Activated T-helper 1 cell treated with anti-CD3 and anti-CD28 coated beads, Interleukin-2, amount 50 U/mL, for 16 hours (primary cell): Measurements from ENCODE around the gene A2M.

ENCODE experiments used
- DNase-seq, 2 donors: peaks; one replicate each; pipeline ENCODE4 v3.0.0-alpha.2; 2020; ENCODE audit warnings: low read depth in 1 of 2, low spot score in 1 of 2

A2M gene

DNA sequence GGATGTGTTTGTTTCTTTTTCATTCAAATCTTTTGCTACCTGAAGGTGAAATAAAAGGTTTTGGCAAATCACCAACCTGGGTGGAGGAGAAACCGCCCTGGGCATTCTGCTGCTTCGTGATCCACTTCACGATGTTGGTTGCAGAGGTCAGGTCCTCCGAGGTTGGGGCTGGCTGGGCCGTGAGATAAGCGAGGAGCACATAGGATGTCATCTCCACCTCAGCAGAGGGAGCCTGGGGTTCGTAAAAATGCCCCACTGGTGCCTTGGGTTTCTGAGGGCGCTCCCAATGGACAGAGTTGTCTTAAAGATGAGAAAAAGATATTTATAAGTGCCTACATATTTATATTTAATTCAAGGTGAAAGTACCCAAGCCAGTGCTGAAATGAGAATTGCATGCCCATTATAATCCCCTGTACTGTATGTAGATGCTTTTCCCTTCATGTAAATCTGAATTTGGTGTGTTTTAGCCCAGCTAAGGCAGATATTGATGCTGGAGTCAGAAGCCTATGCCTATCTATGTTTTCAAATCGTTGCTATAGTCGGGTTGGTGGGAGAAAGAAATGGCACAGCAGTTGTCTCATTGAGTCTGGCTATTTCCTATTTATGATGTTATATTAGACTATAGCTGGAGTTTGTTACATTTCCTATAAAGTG, 41.1 kb downstream of the A2M start:
- no peak for DNase-seq

DNA sequence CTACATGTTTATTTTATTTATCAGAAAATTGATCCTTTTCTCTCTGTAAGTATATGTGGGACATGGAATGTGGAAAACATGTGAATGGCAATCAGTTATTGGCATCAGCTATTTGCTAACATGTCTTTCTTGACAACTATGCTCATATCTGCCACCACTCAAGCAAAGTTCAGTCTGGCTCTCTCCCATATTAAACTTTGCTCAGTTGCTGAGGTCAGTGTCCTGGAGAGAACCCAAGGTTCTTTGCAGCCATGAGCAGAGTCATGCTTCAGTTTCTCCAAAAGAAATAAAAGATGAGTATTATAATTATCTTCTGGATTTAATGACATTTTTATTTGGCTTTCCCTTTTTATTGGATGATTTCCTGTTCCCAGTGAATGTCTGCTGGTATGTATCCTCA, 42.6 kb downstream of the A2M start:
- DNase-seq, result no peak

DNA sequence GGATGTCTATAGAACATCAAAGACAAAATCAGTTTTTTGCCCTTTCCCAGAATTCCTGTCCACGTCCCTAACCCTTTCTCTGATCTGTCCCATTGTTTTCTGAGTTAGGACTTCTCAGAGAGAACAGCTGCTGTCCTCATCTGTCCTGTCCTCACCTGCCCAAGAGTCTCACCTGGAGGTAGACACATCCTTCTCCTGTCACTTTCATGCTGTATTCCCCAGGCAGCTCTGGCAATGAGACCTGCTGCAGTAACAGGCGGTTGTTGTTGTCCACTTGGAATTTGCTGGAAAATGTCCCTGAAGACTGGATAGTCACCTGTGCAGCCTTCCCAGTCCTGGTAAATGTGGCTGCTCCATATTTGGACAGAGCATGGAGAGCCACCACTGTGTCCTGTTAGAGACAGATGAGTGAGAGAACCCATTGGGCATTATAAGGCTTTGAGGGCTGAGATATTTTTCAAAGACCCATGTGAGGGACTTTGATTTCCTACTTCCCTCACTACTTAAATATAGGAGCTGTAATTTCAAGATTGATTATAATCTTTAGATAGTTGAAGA, 43.2 kb downstream of the A2M start:
- DNase-seq, result no peak

DNA sequence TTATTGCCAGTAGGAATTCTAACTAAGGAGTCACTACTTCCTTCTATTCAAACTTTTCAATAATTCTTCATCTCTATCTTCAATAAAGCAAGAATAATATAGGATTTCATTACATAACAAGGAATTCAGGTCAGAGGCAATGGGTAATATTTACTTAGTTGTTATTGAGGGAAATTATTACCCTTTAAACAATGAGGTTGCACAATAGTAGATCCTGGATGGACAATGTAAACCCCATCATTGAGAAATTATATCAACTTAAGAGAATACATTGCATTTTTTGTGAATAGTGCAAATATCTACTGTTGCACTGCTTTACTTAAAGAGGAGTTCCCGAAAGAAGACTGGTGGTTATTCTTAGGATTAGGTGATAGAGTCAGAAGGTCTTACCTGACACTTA, 43.8 kb downstream of the A2M start:
- no peak for DNase-seq

DNA sequence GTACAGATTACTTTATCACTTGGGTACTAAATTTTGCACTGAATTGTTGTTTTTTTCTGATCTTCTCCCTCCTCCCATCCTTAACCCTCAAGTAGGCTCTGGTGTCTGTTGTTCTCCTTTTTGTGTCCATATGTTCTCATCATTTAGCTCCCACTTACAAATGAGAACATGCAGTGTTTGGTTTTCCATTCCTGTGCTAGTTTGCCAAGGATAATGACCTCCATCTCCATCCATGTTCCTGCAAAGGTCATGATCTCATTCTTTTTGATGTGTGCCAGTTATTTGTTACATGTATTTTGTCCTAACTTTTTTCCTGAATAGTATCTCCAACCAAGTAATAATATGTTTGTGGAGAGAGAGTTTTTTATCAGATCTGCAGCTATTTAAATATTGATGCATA, 44.2 kb downstream of the A2M start:
- no peak for DNase-seq

DNA sequence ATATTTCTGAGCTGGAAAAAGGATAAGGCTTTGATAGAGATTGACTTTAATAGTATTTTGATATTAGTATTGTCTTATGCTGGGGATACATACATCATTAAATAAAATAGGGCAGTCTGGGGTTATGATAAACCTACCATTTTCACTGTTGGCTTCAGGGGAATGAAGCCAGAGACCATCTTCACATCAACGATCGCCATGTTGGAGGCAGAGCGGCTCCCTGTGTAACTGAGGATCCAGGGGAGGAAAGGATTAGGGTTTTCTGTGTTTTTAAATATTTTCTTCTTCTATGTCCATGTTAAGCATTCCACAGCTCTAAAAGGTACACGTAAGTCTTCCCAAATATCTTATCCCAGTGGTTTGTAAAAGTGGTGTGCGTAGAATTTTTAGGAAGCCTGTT, 45.4 kb downstream of the A2M start:
- DNase-seq, result no peak

DNA sequence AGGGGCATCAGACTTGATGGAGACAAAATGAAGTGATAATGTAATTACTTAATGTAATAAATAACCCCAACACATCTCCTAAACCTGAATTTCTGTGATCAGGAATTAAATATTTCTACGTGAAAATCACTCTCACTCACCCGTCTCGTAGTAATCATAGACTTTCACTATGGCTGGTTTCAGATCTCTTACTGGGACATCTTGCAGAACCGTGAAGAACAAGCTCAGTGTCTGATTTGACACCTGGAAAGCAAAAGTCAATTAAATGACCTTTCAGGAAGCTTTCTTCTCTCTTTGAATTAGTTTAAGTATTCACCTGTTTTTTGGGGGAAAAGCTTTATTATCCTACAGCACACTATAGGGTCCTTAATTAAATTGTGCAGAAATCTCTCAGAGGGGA, 47.1 kb downstream of the A2M start:
- DNase-seq, result no peak

DNA sequence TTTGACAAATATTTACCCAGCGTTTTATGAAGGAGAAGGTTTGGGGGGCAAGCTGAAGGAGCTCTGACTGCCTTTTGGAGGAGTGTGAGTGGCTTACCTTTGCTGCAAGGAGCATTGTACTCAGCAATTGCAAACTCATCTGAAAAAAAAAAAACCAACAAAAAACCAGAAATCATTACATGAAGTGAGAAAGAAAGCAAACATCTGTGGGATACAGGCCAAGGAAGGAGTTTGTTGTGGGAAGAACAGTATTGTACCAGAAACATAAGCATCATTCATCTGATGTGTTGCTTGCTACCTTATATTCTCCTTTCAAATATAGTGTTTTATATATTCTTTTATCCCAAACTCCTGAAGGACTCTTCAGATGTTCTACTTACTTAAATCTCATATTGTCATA, 47.6 kb downstream of the A2M start:
- no peak for DNase-seq

DNA sequence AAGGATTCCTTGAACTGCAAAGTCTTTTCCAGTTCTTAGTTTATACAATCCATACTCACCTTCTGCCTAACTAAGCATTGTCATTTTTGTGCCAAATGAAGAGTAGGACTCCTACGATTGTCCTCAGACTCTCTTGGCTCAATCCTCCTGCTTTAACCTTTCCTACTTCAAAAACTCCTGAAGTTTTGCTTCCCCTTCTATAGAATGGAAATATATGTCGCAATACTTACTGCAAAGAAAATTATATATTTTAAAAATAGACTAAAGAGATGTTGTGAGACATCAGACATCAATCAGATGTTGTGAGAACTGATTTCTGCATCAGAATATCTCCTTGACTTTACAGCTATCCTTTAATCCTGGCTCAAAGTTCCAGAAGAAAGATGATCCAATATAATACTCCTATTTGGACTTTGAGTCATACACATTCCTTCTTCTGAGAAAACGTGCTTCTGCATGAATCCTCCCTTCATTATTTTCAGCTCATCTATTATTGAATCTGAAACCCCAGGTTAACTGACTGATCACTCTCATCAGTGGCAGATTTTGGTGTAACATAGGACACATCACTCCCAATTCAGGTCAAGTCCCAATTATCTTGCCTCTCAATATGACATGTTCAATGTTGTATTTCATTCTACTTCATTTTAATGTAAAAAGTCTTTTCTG, 48.8 kb downstream of the A2M start:
- DNase-seq, result no peak

DNA sequence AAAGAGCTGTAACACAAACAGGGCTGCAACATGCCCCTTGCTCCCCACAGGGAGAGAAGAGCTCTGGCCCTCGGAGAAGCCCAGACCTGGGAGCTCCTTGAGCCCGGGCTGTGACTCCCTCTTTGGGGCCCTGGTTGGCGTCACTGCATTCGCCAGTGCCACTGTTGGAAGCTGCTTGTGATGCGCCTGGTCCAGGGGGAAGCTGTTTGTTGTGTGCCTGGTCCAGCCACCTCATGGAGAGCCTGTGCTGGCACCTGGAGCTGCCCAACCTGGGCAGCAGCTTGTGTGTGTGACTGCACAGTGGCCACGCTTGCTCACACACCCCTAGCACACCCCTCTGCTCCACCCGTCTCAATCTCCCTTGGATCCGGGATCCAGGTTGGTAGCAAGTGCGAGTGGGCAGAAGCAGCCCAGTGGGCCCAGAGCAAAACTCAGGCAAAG, 49.5 kb downstream of the A2M start:
- DNase-seq, result no peak

DNA sequence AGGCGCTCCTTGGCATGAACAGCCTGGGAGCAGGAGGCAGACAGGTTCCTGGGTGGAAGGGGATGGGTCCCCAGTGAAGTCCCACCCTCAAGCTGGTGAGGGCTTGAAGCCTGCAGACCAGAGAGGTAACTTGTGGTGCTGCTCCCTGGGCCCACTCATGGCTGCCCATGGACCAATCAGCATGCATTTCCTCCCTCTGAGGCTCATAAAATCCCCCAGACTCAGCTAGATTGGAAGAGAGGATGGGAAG, 50.2 kb downstream of the A2M start:
- no peak for DNase-seq

DNA sequence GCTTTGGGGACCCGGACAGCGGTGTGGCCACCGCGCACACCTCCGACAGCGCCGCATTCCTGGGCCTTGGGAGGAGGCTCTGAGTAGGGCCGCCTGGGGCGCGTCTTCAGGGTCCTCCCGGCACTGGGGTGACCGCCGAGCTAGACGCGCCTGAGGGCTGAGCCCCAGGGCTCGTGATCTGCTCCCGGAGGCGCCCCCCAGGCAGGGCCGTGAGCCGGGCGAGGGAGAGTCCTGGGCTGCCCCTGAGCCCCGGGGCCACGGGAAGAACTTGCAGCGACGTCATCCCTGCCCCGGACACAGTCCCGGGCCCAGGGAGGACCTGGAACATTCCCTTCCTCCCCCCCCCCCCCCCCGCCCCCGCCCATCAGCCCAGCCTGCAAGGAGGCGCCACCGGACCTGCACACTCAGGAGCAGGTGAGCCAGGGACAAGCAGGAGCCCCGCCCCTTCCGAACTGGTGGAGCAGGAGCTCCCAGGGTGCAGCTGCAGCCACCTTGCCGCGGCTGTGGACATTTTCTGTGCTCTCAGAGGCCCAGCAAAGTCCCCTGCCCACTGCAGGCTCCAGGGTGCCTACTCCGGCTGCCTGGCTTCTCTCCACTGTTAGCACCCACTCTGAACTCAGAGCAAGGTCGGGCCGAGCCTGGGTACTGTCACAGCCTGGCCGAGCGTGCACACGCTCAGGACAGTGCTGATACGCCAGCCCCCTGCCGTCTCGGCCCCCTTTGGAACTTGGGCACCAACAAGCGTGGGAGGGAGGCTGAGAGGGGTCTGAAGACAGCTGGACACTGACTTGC, 50.7 kb downstream of the A2M start:
- no peak for DNase-seq

DNA sequence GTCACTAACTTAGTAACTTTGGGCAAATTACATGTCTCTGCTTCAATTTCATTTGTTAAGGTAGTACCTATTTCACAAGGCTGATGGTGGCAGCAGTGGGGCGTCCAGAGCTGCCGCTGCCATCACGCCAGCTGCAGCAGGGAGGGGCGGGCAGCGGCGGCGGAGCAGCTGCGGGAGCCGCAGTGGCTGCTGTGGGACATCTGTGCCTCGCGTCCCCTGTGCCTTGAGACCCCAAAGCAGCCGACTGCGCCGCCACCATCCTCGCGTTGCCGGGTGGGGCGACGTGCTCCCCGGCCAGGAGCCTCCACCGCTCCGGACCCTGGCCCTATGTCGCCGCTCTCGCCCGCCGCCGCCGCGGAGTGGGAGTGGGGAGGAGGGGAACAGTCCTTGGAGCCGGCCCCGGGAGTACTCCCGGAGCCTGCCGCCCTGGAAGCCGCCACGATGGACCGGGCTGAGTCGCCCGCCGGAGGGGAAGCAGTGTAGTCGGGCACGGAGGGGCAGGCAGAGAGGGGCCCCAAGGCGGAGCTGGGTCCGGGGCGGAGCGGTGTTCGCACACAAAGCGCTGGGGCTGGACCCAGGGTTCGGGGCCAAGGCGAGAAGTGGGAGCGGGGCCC, 51.4 kb downstream of the A2M start:
- peak in 1 of 2 donors; percentile 33 for DNase-seq

DNA sequence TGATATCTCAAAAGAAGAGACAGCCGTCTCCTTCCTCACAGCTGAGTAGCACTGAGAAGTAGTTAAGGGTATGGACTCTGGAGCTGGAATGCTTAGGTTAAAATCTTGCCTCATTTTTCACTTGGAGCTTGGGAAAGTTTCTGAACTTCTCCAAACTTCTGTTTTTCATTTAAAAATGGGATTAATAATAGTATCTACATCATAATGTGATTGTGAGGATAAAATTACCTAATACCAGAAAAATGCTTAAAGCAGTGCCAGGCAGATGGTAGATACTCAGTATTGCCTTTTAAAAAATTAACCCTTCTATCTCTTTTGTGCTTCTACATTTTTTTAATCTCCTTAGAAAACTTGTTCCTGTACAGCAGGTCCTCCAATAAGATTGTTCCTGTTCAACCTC, 63.1 kb downstream of the A2M start:
- DNase-seq, result no peak

DNA sequence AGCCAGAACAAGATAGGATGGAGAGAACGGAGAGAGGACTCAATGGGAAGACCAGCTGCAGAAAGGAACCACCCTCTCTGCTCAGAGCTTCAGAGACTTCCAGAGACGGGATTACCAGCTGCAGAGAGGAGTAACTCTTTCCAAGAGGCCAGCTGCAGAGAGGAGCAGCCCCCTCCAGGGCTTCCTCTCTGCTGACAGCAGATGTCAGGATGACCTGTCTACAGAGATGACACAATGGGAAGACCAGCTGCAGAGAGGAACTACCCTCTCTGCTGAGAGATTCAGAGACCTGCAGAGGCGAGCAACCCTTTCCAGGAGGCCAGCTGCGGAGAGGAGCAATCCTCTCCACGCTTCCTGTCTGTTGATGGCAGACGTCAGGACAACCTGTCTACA, 64.6 kb downstream of the A2M start:
- no peak for DNase-seq

DNA sequence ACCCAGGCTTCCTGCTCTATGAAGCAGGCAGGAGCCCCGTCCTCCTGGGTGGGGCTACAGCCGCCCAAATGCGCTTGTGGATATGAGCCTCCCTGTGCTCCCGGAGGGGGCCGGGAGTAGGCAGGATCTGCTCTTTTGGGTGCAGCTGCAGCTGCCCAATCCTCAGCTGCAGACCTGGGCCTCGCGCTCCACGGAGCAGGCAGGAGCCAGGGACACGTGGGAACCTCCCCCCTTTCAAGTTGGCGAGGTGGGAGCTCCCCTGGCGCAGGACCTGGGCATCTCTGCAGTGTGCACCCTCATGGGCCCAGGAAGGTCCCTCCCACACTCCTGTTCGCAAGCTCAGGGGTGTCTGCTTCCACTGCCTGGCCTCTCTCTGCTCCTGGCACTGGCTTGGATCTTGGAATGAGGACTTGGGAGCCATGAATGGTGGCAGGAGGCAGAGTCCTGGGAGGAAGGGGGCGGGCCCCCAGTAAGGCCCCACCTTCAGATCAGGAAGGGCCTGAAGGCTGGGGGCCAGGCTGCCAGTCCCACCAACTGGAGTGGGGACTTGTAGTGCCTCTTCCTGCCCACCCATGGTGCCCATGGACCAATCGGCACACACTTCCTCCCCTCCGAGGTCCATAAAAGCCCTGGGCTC, 65.1 kb downstream of the A2M start:
- no peak for DNase-seq

DNA sequence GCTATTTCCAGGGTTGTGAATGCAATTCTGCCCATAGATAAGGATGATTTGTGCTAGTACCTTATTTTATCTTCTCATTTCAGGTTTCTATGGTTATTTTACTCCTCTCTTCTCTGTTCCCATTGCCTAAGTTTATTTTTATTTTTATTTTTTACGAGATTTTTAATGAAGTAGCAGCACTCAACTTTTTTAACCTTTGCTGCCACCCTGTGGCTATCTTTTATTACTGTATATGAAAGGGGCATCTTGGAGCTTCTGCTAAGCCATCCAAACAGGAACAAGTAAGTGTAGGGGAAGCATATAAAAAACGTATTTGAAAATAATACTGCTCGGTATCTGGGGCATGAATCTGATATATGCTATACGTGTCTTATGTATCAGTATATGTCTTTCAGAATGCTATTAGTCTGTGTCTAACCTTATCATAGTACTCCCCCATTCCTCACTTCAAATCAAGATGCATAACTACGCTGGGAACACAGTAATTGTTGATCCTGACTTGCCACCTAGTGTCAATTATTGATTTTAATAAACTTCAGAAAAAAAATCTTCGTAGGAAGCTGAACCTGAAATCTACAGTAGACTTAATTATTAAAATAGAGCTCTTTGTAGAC, 66.1 kb downstream of the A2M start:
- no peak for DNase-seq

DNA sequence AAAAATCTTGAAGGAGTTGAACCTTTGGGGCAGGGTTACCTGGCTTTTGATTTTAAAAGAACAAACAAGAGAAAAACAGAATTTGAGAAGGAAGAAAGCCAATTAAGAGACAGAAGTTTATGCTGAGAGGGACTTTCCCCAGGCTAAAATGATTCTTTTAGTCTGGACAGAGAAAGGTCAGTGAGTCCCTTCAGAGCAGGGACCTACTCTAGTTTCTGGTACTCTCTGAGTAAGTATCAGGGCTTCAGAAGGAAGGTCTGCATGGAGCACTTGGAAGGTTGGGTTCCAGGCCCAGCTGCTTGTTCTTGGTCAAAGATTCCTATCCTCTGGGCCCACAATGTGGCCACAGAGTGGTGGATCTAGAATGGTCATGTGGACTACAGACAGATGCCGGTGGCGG, 66.8 kb downstream of the A2M start:
- DNase-seq, result no peak

DNA sequence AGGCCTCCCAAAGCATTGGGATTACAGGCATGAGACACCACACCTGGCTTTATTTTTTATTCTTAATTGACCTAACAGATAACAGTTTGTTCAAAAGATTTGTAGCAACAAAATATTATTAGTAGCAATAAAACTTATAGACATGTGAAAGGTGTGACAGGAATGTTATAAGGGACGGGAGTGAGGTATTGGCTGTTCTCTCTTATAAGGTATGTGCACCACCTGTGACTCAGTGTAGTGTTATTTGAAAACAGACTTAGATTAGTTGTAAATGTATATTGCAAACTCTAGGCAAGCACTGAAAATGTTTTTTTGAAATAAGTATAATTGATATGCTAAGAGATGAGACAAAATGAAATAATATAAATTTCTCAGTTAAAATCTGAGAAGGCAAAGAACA, 68.6 kb downstream of the A2M start:
- no peak for DNase-seq

DNA sequence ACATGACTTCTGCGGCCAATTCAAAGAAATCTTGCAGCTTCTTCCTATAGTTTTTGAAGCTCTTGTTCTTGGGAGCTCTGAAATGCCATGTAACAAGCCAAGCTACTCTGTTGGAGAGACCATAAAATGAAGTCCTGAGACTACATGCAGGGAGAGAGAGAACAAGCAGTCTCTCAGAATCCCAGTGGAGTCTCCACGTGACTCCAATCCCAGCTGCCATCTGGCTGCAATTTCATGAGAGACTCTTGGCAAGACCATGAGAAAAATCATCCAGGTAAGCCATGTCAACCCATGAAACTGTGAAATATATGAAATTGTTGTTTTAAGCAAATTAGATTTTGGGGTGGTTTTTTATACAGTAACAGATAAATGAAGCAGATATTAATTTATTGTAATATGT, 72.0 kb downstream of the A2M start:
- no peak for DNase-seq

DNA sequence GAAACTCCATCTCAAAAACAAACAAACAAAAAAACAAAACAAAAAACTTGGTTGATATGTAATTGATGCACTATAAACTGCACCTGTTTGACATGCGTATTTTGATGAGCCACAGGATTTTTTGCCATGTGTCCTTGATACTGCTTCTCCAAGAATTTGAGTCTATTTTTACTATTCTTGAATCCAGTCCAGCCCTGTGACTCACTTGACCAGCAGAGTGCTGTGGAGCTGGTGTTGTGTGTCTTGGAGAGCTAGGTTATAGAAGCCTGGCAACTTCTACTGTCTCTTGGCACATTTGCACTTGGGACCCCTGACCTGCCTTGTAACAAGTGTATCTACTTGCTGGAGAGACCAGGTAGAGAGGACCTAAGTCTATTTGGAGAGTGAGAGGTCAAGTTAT, 74.4 kb downstream of the A2M start:
- no peak for DNase-seq
